Tibial nerve (tissue), 4 donors: ENCODE results near the gene PPHLN1. TPM values are rescaled to one million over a fixed set of nuclear protein-coding genes. Genes with fewer than 3 reads are reported as not detected.

ENCODE experiments used
- DNase-seq, 2 donors: peaks; one replicate each; pipeline ENCODE4 v3.0.0-alpha.2; 2019; ENCODE audit warnings: low spot score in 2 of 2
- H3K27ac ChIP-seq, 4 donors: fragments of 200-600 bp; sonication (generic) in 3 of 4; one replicate each; pipeline ENCODE4 v1.5.1; 2017 to 2019; ENCODE audit warnings: mild to moderate bottlenecking in 1 of 4
- H3K27me3 ChIP-seq, 2 donors: fragments of 200-600 bp; sonication (generic) in 1 of 2; one replicate each; pipeline versions ENCODE4 v1.5.1 to v1.6.0; 2017 to 2019
- H3K36me3 ChIP-seq, 3 donors: fragments of 200-600 bp; sonication (generic); one replicate each; pipeline ENCODE4 v1.5.1; 2018 to 2019
- H3K4me1 ChIP-seq, 4 donors: fragments of 200-600 bp; sonication (generic) in 3 of 4; one replicate each; pipeline ENCODE4 v1.5.1; 2017 to 2019
- H3K4me3 ChIP-seq, 4 donors: fragments of 200-600 bp; sonication (generic) in 3 of 4; one replicate each; pipeline ENCODE4 v1.5.1; 2017 to 2019; ENCODE audit warnings: mild to moderate bottlenecking in 1 of 4, moderate library complexity in 1 of 4
- H3K9me3 ChIP-seq, 4 donors: fragments of 200-600 bp; sonication (generic) in 3 of 4; one replicate each; pipeline ENCODE4 v1.5.1; 2017 to 2019
- CTCF ChIP-seq, 5 experiments: fragments of 200-600 bp in 3 of 5; fragments of 450-650 bp in 2 of 5; sonication (generic) in 3 of 5; IDR thresholded peaks; one replicate each; pipeline ENCODE4 v1.5.1; 2016 to 2019; ENCODE audit warnings: antibody characterized with exemption in 5 of 5, mild to moderate bottlenecking in 3 of 5, moderate library complexity in 2 of 5
- EP300 ChIP-seq, 2 donors: sonication (generic); formaldehyde crosslinking; IDR thresholded peaks; one replicate each; pipeline ENCODE4 v1.6.1; 2017; ENCODE audit warnings: antibody characterized with exemption in 2 of 2, mild to moderate bottlenecking in 1 of 2
- POLR2A ChIP-seq, 2 donors: fragments of 450-650 bp; IDR thresholded peaks; one replicate each; pipeline ENCODE4 v1.6.1; 2017; ENCODE audit warnings: antibody characterized with exemption in 2 of 2, mild to moderate bottlenecking in 2 of 2, moderate library complexity in 2 of 2
- WGBS, 2 donors: methylation state at CpG; one replicate each; pipeline ENCODE4 v1.1.5; 2018; 5-methylcytosine and 5-hydroxymethylcytosine counted together
- total RNA-seq, 4 donors: library from RNA; depleted of rRNA; stranded (reverse); fragments of >200 nt; gene quantifications; one replicate each; pipeline ENCODE4 v1.1.0, GENCODE V29; 2016

Gene PPHLN1
- 10 to 100 TPM; 38.6 to 64.5 (median 51.7) TPM for total RNA-seq

GRCh38 chr12:42325653-42326474, at the start of gene PPHLN1, which contains the start of gene ZCRB1:
PPHLN1 (plus strand) TSS chr12:42326167; CDS start chr12:42335903, 9,736 bp downstream.
ZCRB1 (minus strand) TSS chr12:42326094; CDS start chr12:42324102, 1,992 bp downstream.
- H3K4me1 ChIP-seq, result peaks cover 3 to 44% (median 11%) of the 10 kb centered on the region in 4 donors
- H3K9me3 ChIP-seq, result no peaks in the 10 kb centered on the region
- peak within 1 kb of the TSS; percentile 59 to 76 (median 70) for H3K4me3 ChIP-seq
- peak; percentile 72 to 74 for DNase-seq
- TF ChIP-seq CTCF (IDR thresholded peaks at IDR 0.05), result peak in 1 of 5 experiments; percentile 18
- peak in 1 of 2 donors; percentile 84 for TF ChIP-seq EP300 (IDR thresholded peaks at IDR 0.05)
- peak in 1 of 2 donors; percentile 63 for TF ChIP-seq POLR2A (IDR thresholded peaks at IDR 0.05)
- no peaks in the 10 kb centered on the region for H3K27me3 ChIP-seq
- peak within 1 kb of the TSS; percentile 72 to 92 (median 90) for H3K27ac ChIP-seq
- peaks cover 0 to 20% (median 0%) of the 10 kb centered on the region in 3 donors for H3K36me3 ChIP-seq
- 0% methylated on average over 47 to 55 of the region's 55 CpGs for WGBS, 2 donors

DNA sequence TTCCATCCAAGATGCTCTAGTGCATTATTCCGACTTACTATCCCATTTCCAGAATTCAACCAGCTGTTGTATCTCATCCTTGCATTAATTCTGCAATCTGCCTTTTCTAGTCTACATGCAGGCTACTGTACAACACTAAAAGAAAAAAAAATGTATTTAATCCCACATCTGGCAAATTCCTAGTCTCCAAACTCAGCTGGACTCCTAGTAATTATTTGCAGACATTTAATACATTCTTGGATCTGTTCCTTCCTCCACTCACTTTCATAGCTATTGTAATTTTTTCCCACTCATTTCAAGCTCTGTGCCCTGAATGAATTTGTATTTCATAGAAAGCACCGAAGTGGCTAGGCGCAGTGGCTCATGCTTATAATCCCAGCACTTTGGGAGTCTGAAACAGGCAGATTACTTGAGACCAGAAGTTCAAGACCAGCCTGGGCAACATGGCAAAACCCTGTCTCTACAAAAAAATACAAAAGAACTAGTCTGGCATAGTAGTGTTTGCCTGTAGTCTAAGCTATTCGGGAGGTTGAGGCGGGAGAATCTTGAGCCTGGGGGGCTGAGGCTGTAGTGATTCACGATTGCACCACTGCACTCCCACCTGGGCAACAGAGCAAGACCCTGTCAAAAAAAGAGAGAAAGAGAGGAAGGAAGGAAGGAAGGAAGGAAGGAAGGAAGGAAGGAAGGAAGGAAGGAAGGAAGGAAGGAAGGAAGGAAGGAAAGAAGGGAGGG, 48.4 kb upstream of the PPHLN1 start:
- TF ChIP-seq CTCF (IDR thresholded peaks at IDR 0.05) (no peak), POLR2A (IDR thresholded peaks at IDR 0.05) (no peak), EP300 (IDR thresholded peaks at IDR 0.05) (no peak)
- Histone ChIP-seq H3K36me3 (no peaks in the 10 kb centered on the region), H3K27ac (no peak overlapping the region), H3K27me3 (no peaks in the 10 kb centered on the region), H3K9me3 (no peaks in the 10 kb centered on the region), H3K4me3 (no peak overlapping the region), H3K4me1 (no peaks in the 10 kb centered on the region)
- no peak for DNase-seq
- WGBS, 2 donors, result 71 to 74% methylated on average over 6 of the region's 6 CpGs

DNA sequence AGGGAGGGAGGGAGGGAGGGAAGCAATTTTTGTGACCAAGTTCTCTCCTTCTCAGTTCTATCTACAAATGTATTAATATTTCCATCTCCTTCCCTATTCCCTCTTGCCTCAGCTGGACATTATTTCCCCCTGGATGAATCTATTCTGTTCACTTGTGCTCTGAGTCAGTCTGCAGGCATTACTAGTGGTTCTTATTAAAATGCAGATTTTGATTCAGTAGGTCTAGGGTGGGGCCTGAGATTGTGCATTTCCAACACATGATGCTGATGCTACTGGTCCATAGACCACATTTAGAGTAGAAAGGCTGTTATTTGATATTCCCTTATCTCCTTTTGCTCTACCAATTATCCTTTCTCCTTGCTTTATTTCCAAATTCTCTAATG, 47.8 kb upstream of the PPHLN1 start:
- TF ChIP-seq EP300 (IDR thresholded peaks at IDR 0.05), result no peak
- no peak for TF ChIP-seq POLR2A (IDR thresholded peaks at IDR 0.05)
- TF ChIP-seq CTCF (IDR thresholded peaks at IDR 0.05), result no peak
- Histone ChIP-seq H3K36me3 (no peaks in the 10 kb centered on the region), H3K4me1 (no peaks in the 10 kb centered on the region), H3K4me3 (no peak overlapping the region), H3K27ac (no peak overlapping the region), H3K9me3 (no peaks in the 10 kb centered on the region), H3K27me3 (no peaks in the 10 kb centered on the region)
- no peak for DNase-seq

GRCh38 chr12:42281278-42281677, 44.7 kb upstream of the PPHLN1 start:
- 56 to 64% methylated on average over 3 of the region's 3 CpGs for WGBS, 2 donors
- no peak for DNase-seq
- no peaks in the 10 kb centered on the region for H3K36me3 ChIP-seq
- TF ChIP-seq CTCF (IDR thresholded peaks at IDR 0.05) (no peak), EP300 (IDR thresholded peaks at IDR 0.05) (no peak), POLR2A (IDR thresholded peaks at IDR 0.05) (no peak)
- H3K9me3 ChIP-seq, result no peaks in the 10 kb centered on the region
- no peaks in the 10 kb centered on the region for H3K27me3 ChIP-seq
- H3K4me1 ChIP-seq, result no peaks in the 10 kb centered on the region
- H3K27ac ChIP-seq, result no peak overlapping the region
- H3K4me3 ChIP-seq, result no peak overlapping the region

DNA sequence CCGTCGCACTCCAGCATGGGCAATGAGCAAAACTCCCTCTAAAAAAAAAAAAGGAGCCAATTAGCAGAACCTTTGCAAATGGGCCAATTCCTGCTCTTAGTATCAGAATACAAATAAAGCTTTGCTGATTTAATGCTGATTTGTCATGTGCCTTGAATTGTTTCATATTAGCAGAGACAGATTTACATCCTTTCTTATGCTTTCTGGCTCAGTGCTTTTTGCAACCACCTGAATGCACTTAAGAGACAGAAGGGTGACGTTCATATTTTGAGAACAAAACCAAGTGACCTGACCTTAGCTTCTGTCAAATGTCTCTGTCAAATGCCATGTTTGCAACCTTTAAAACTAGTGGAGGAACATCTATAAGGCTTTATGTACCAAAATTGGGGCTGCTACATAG, 44.1 kb upstream of the PPHLN1 start:
- Histone ChIP-seq H3K36me3 (no peaks in the 10 kb centered on the region), H3K9me3 (no peaks in the 10 kb centered on the region), H3K4me1 (no peaks in the 10 kb centered on the region), H3K4me3 (no peak overlapping the region), H3K27ac (no peak overlapping the region), H3K27me3 (no peaks in the 10 kb centered on the region)
- no peak for DNase-seq
- TF ChIP-seq CTCF (IDR thresholded peaks at IDR 0.05) (no peak), EP300 (IDR thresholded peaks at IDR 0.05) (no peak), POLR2A (IDR thresholded peaks at IDR 0.05) (no peak)
- 66 to 76% methylated on average over 3 of the region's 3 CpGs for WGBS, 2 donors
